NCI-H345 treated with DMSO at 0.1 percent for 48 hours (cell line): ENCODE results near the gene CDC42BPA.
"Not testable (repeated sequence)": the region's sequence is repeated elsewhere in the genome, so short reads cannot be mapped to it uniquely, and the experiment has no call there.

ENCODE experiments used
- DNase-seq: peaks from one replicate; lab custom pipeline; 2025; ENCODE audit not compliant: unreplicated experiment; lab: John Stamatoyannopoulos, UW

Gene CDC42BPA

GRCh38 chr1:227002531-227003049 is 315.7 kb downstream of the CDC42BPA start:
- no peak for DNase-seq

- DNase-seq = not testable (repeated sequence)
Observed at GRCh38 chr1:226999579-226999978, 318.7 kb downstream of the CDC42BPA start.

GRCh38 chr1:226995365-226996332 is 322.6 kb downstream of the CDC42BPA start:
- DNase-seq = no peak

GRCh38 chr1:226994586-226995364 is 323.5 kb downstream of the CDC42BPA start:
- DNase-seq = no peak

GRCh38 chr1:226993814-226994585 is 324.3 kb downstream of the CDC42BPA start:
- DNase-seq = no peak

- no peak for DNase-seq
Observed at GRCh38 chr1:226991920-226992319, 326.4 kb downstream of the CDC42BPA start.

GRCh38 chr1:226990133-226990716 is 328.1 kb downstream of the CDC42BPA start:
- no peak for DNase-seq

GRCh38 chr1:226989085-226989920 is 329.0 kb downstream of the CDC42BPA start:
- no peak for DNase-seq

- DNase-seq = no peak
Observed at GRCh38 chr1:226988334-226988666, 330.0 kb downstream of the CDC42BPA start.

- no peak for DNase-seq
Observed at GRCh38 chr1:226987623-226988333, 330.5 kb downstream of the CDC42BPA start.

GRCh38 chr1:226987179-226987536 is 331.1 kb downstream of the CDC42BPA start:
- no peak for DNase-seq

GRCh38 chr1:226986496-226987178 is 331.7 kb downstream of the CDC42BPA start:
- no peak for DNase-seq

- DNase-seq = no peak
Observed at GRCh38 chr1:226985839-226986463, 332.3 kb downstream of the CDC42BPA start.

- no peak for DNase-seq
Observed at GRCh38 chr1:226985239-226985838, 333.0 kb downstream of the CDC42BPA start.

GRCh38 chr1:226984521-226985238 is 333.6 kb downstream of the CDC42BPA start:
- DNase-seq = no peak

- DNase-seq = no peak
Observed at GRCh38 chr1:226983992-226984364, 334.3 kb downstream of the CDC42BPA start.
